SK-N-SH treated with all-trans-retinoic acid at 6 μM for 48 hours (cell line): ENCODE measurements around the gene NLRP11.

Source experiments
- ARNTL ChIP-seq: fragments of 450-650 bp; formaldehyde crosslinking; IDR thresholded peaks from 2 replicates; pipeline ENCODE4 v1.5.0; 2020; ENCODE audit warnings: low read depth, mild to moderate bottlenecking, moderate library complexity, borderline replicate concordance
- BACH2 ChIP-seq: fragments of 250-450 bp; sonication (Bioruptor Pico); IDR thresholded peaks from 2 replicates; pipeline ENCODE4 v1.9.0; 2021; ENCODE audit warnings: mild to moderate bottlenecking, borderline replicate concordance
- CREB5 ChIP-seq: fragments of 250-450 bp; sonication (Bioruptor Pico); IDR thresholded peaks from 2 replicates; pipeline ENCODE4 v1.5.1; 2020; ENCODE audit warnings: low read depth, mild to moderate bottlenecking, moderate library complexity
- CSRNP3 ChIP-seq: fragments of 250-450 bp; sonication (Bioruptor Pico); IDR thresholded peaks from 2 replicates; pipeline ENCODE4 v1.5.1; 2021; ENCODE audit warnings: mild to moderate bottlenecking, moderate library complexity
- GLIS3 ChIP-seq: fragments of 250-450 bp; sonication (Bioruptor Pico); IDR thresholded peaks from 2 replicates; pipeline ENCODE4 v1.5.0; 2020; ENCODE audit warnings: mild to moderate bottlenecking, moderate library complexity
- ISL1 ChIP-seq: fragments of 250-450 bp; sonication (Bioruptor Pico); IDR thresholded peaks from 2 replicates; pipeline ENCODE4 v2.1.2; 2022; ENCODE audit warnings: mild to moderate bottlenecking, moderate library complexity
- PATZ1 ChIP-seq: fragments of 250-450 bp; sonication (Bioruptor Pico); IDR thresholded peaks from 2 replicates; pipeline ENCODE4 v1.8.0; 2020; ENCODE audit warnings: mild to moderate bottlenecking, moderate library complexity, borderline replicate concordance
- RARB ChIP-seq: fragments of 250-450 bp; sonication (Bioruptor Pico); IDR thresholded peaks from 2 replicates; pipeline ENCODE4 v1.8.0; 2021; ENCODE audit warnings: mild to moderate bottlenecking, moderate library complexity
- SNAI2 ChIP-seq: fragments of 250-450 bp; sonication (Bioruptor Pico); IDR thresholded peaks from 2 replicates; pipeline ENCODE4 v1.5.0; 2020; ENCODE audit warnings: mild to moderate bottlenecking, moderate library complexity
- TCF4 ChIP-seq: fragments of 250-450 bp; sonication (Bioruptor Pico); IDR thresholded peaks from 2 replicates; pipeline ENCODE4 v1.8.0; 2021; ENCODE audit warnings: mild to moderate bottlenecking, moderate library complexity, borderline replicate concordance
- ZC3H10 ChIP-seq: fragments of 250-450 bp; sonication (Bioruptor Pico); IDR thresholded peaks from 2 replicates; pipeline ENCODE4 v1.5.1; 2021; ENCODE audit warnings: mild to moderate bottlenecking, moderate library complexity
- ZFP3 ChIP-seq: fragments of 250-450 bp; sonication (Bioruptor Pico); IDR thresholded peaks from 2 replicates; pipeline ENCODE4 v1.5.0; 2020; ENCODE audit warnings: mild to moderate bottlenecking, moderate library complexity
- ZFP30 ChIP-seq: fragments of 450-650 bp; formaldehyde crosslinking; IDR thresholded peaks from 2 replicates; pipeline ENCODE4 v1.5.0; 2022; ENCODE audit warnings: mild to moderate bottlenecking, moderate library complexity

DNA sequence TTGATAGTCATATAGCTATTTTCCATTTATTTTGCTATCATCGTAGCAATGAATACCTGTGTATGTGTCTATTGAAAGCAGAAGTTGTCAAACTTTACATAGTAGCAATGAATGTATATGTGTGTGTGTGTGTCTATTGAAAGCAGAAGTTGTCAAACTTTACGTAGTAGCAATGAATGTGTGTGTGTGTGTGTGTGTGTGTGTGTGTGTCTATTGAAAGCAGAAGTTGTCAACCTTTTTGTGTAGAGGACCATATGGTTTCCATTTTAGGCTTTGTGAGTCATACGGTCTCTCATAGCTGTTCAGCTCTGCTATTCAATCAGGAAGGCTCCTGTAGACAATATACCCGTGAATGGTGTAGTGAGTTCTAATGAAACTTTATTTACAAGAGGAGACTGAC, 25.4 kb upstream of the NLRP11 start:
- TF ChIP-seq RARB (CRISPR knock-in tag) (no peak), ZC3H10 (no peak), ZFP30 (CRISPR knock-in tag) (no peak), ISL1 (no peak), PATZ1 (CRISPR knock-in tag) (no peak), ARNTL (CRISPR knock-in tag) (no peak), SNAI2 (no peak), BACH2 (CRISPR knock-in tag) (no peak), CSRNP3 (CRISPR knock-in tag) (no peak), CREB5 (no peak), ZFP3 (CRISPR knock-in tag) (no peak), GLIS3 (CRISPR knock-in tag) (no peak), TCF4 (no peak)
